Endothelial cell of umbilical vein (primary cell): ENCODE results near the gene GRID1. TPM values are rescaled to one million over a fixed set of nuclear protein-coding genes. Genes with fewer than 3 reads are reported as not detected.

Experiments used
- BruUV-seq: library from RNA; stranded (reverse); fragments of 400-500 nt; replicated peaks from 2 replicates; lab custom pipeline; 2021; lab: Mats Ljungman, UMichigan
- CTCF ChIA-PET: fragments of 300-600, 350-600 bp; sonication (Branson Sonifier 250); formaldehyde crosslinking; loops from one replicate; lab custom pipeline; 2021; ENCODE audit warnings: antibody characterized with exemption, inconsistent platforms; lab: Charles Lee
- POLR2A ChIA-PET: fragments of 300-600, 350-600 bp; sonication (Branson Sonifier 250); formaldehyde crosslinking; loops from one replicate; lab custom pipeline; 2021; ENCODE audit warnings: antibody characterized with exemption, inconsistent platforms; lab: Charles Lee
- DNase-seq: peaks from one replicate; pipeline ENCODE4 v3.0.0-alpha.2; 2011; ENCODE audit warnings: low read depth, low spot score
- FAIRE-seq: peaks from 2 replicates; lab custom pipeline; 2011; peaks lifted over from hg19 to GRCh38; lab: Jason Lieb, UNC
- H2AFZ ChIP-seq: 2 replicates; pipeline ENCODE4 v1.6.0; 2012; ENCODE audit warnings: low read depth, low read length, control low read depth, inconsistent platforms
- H3K27ac ChIP-seq: 2 replicates; pipeline ENCODE4 v1.5.1; 2011; ENCODE audit warnings: low read depth, mild to moderate bottlenecking, control low read depth, low read length, moderate library complexity; ENCODE audit not compliant: insufficient read depth
- H3K27me3 ChIP-seq, 2 experiments: 2 replicates each; pipeline versions ENCODE4 v1.6.0 to v1.6.1; 2011; ENCODE audit warnings: low read length in 2 of 2, mixed read lengths in 1 of 2; ENCODE audit not compliant: control insufficient read depth in 2 of 2, insufficient read depth in 2 of 2
- H3K36me3 ChIP-seq, 2 experiments: 2 replicates in 1 of 2; 3 replicates in 1 of 2; pipeline ENCODE4 v1.5.1; 2011; ENCODE audit warnings: low read length in 2 of 2, mild to moderate bottlenecking in 1 of 2, moderate library complexity in 1 of 2; ENCODE audit not compliant: control insufficient read depth in 2 of 2, insufficient read depth in 2 of 2; ENCODE audit errors: extremely low read depth in 1 of 2
- H3K4me1 ChIP-seq: 3 replicates; pipeline ENCODE4 v1.5.1; 2011; ENCODE audit warnings: mild to moderate bottlenecking, low read length; ENCODE audit not compliant: control insufficient read depth, insufficient read depth; ENCODE audit errors: extremely low read depth
- H3K4me2 ChIP-seq: 2 replicates; pipeline ENCODE4 v1.6.1; 2011; ENCODE audit warnings: low read length, control low read depth, mixed read lengths; ENCODE audit not compliant: insufficient read depth
- H3K4me3 ChIP-seq, 3 experiments: fragments of 200-600 bp in 1 of 3; sonication (generic), shearing (Covaris generic) in 1 of 3; replicated peaks in 1 of 3; 2 replicates each; pipeline ENCODE4 v1.5.1; 2011 to 2016; ENCODE audit warnings: control low read depth in 3 of 3, low read length in 3 of 3, mild to moderate bottlenecking in 2 of 3, inconsistent platforms in 1 of 3, low read depth in 1 of 3, moderate library complexity in 1 of 3; ENCODE audit not compliant: insufficient read depth in 1 of 3
- H3K79me2 ChIP-seq: 2 replicates; pipeline ENCODE4 v1.6.0; 2012; ENCODE audit warnings: low read length, inconsistent platforms; ENCODE audit not compliant: control insufficient read depth, insufficient read depth
- H3K9ac ChIP-seq: replicated peaks from 2 replicates; pipeline ENCODE3; 2011; ENCODE audit warnings: low read length, control low read depth; ENCODE audit not compliant: insufficient read depth; ENCODE audit errors: extremely low read depth
- H3K9me1 ChIP-seq: replicated peaks from 3 replicates; pipeline ENCODE4 v1.6.0; 2011; ENCODE audit warnings: mild to moderate bottlenecking, low read length; ENCODE audit not compliant: control insufficient read depth, insufficient read depth; ENCODE audit errors: extremely low read depth
- H3K9me3 ChIP-seq: replicated peaks from 2 replicates; pipeline ENCODE4 v1.5.1; 2012; ENCODE audit warnings: low read length, inconsistent platforms; ENCODE audit not compliant: control insufficient read depth, insufficient read depth
- H4K20me1 ChIP-seq: replicated peaks from 2 replicates; pipeline ENCODE3; 2011; ENCODE audit warnings: mild to moderate bottlenecking, low read length; ENCODE audit not compliant: control insufficient read depth, insufficient read depth; ENCODE audit errors: extremely low read depth
- EZH2 ChIP-seq: IDR thresholded peaks from 2 replicates; pipeline ENCODE4 v1.6.1; 2012; ENCODE audit warnings: borderline replicate concordance, low read depth, mild to moderate bottlenecking, moderate library complexity, low read length, inconsistent platforms; ENCODE audit not compliant: severe bottlenecking
- FOS ChIP-seq: IDR thresholded peaks from 2 replicates; pipeline ENCODE4 v1.6.1; 2011; ENCODE audit warnings: mild to moderate bottlenecking, low read length, moderate library complexity, borderline replicate concordance; ENCODE audit not compliant: insufficient read depth
- GATA2 ChIP-seq: IDR thresholded peaks from 2 replicates; pipeline ENCODE4 v1.7.0; 2011; ENCODE audit warnings: low read depth, mild to moderate bottlenecking, moderate library complexity, mixed read lengths, low read length; ENCODE audit not compliant: insufficient read length, insufficient read depth
- JUN ChIP-seq: IDR thresholded peaks from 2 replicates; pipeline ENCODE4 v1.6.1; 2011; ENCODE audit warnings: borderline replicate concordance, low read depth; ENCODE audit not compliant: insufficient read length, insufficient read depth
- MYC ChIP-seq: IDR thresholded peaks from one replicate; pipeline ENCODE4 v1.6.1; 2011; ENCODE audit warnings: mild to moderate bottlenecking, low read depth, low read length
- POLR2A ChIP-seq: IDR thresholded peaks from 2 replicates; pipeline ENCODE4 v1.6.1; 2012; ENCODE audit warnings: low read depth, mild to moderate bottlenecking, control low read depth, low read length
- POLR2AphosphoS5 ChIP-seq: IDR thresholded peaks from 2 replicates; pipeline ENCODE4 v1.6.1; 2012; ENCODE audit warnings: low read depth, mild to moderate bottlenecking, control low read depth, low read length, moderate library complexity; ENCODE audit not compliant: insufficient read depth
- dilution Hi-C: fragments of 300-500 bp; cut with MboI; formaldehyde crosslinking; loops from one replicate; pipeline ENCODE4 v1.15.0; 2019; ENCODE audit warnings: low sequenced_read_pairs; ENCODE audit not compliant: extremely low pct_ligation_motif_present
- intact Hi-C: fragments of 100-400 bp; cut with micrococcal nuclease; formaldehyde crosslinking; loops from one replicate; pipeline ENCODE4 v1.10.0; 2022
- polyA plus RNA-seq, 4 experiments: library from polyadenylated mRNA; depleted of rRNA in 3 of 4; stranded (reverse) in 3 of 4; unstranded in 1 of 4; fragments of >200 nt; gene quantifications; 2 replicates each; pipeline versions ENCODE4 v1.2.1 to v1.2.3, GENCODE V29; 2011 to 2012; ENCODE audit warnings: missing spikeins in 1 of 4
- total RNA-seq: library from RNA; stranded (reverse); gene quantifications from 2 replicates; pipeline ENCODE4 v1.2.3, GENCODE V29; 2021
- TF ChIP-seq, protein P1 (sequence below), 2 donors: IDR thresholded peaks; 1 replicate in 1 of 2; 2 replicates in 1 of 2; pipeline ENCODE4 v1.5.1; 2011; ENCODE audit warnings: low read length in 2 of 2, mild to moderate bottlenecking in 2 of 2, moderate library complexity in 2 of 2, control low read depth in 1 of 2, inconsistent platforms in 1 of 2, low read depth in 1 of 2; ENCODE audit not compliant: insufficient read depth in 1 of 2; ENCODE audit errors: extremely low read depth in 1 of 2
- TF ChIP-seq, protein P2 (sequence below): IDR thresholded peaks from 2 replicates; pipeline ENCODE4 v1.6.1; 2011; ENCODE audit not compliant: insufficient read depth, insufficient read length

GRID1 gene
- total and polyA plus RNA-seq, 2 donors (not counting 3 experiments of a cell fraction or from before 2014, with no cell fraction given) = not detected

DNA sequence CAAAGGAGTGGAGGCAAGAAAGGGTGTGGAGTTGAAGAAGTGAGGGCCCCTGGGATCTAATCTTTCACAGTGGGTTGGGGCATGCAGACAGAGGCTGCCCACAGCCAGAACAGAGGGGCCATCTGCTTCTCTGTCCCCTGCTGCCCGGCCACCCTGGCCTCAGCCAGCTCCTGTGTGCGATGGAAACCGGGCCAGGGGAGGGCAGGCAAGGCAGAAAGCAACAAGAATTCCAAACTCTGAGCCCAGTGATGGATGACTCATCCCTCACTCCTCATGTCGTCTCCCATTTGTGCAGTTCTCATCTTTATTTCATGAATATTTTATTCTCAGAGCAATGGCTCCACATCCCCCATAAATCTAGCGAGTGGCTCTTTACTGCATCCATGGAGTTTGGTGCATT lies 757.1 kb downstream of the GRID1 start:
- no peak for DNase-seq
- Histone ChIP-seq H3K36me3 (no peaks in the 10 kb centered on the region), H3K4me1 (no peaks in the 10 kb centered on the region), H3K4me3 (no peak overlapping the region), H3K27ac (no peak overlapping the region), H3K27me3 (no peaks in the 10 kb centered on the region), H3K9me1 (no peaks in the 10 kb centered on the region), H3K4me2 (no peak overlapping the region), H3K9ac (no peak overlapping the region), H3K9me3 (no peaks in the 10 kb centered on the region), H3K79me2 (no peaks in the 10 kb centered on the region), H4K20me1 (no peaks in the 10 kb centered on the region), H2AFZ (no peak overlapping the region)
- CTCF ChIA-PET = no interaction called here
- TF ChIP-seq EZH2 (no peak), POLR2AphosphoS5 (no peak), MYC (no peak), GATA2 (no peak), JUN (no peak), FOS (no peak), POLR2A (no peak)
- TF ChIP-seq, protein P1, sequence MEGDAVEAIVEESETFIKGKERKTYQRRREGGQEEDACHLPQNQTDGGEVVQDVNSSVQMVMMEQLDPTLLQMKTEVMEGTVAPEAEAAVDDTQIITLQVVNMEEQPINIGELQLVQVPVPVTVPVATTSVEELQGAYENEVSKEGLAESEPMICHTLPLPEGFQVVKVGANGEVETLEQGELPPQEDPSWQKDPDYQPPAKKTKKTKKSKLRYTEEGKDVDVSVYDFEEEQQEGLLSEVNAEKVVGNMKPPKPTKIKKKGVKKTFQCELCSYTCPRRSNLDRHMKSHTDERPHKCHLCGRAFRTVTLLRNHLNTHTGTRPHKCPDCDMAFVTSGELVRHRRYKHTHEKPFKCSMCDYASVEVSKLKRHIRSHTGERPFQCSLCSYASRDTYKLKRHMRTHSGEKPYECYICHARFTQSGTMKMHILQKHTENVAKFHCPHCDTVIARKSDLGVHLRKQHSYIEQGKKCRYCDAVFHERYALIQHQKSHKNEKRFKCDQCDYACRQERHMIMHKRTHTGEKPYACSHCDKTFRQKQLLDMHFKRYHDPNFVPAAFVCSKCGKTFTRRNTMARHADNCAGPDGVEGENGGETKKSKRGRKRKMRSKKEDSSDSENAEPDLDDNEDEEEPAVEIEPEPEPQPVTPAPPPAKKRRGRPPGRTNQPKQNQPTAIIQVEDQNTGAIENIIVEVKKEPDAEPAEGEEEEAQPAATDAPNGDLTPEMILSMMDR (IDR thresholded peaks at IDR 0.05; ENCODE audit: extremely low read depth in 1 of 2, insufficient read depth in 1 of 2, low read depth in 1 of 2, low read length in 2 of 2) = no peak
- TF ChIP-seq, protein P2, sequence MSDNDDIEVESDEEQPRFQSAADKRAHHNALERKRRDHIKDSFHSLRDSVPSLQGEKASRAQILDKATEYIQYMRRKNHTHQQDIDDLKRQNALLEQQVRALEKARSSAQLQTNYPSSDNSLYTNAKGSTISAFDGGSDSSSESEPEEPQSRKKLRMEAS = no peak
- POLR2A ChIA-PET = no interaction called here
- intact Hi-C loops = no loop called here
- dilution Hi-C loops = no loop called here
- no TSS peak for BruUV-seq
- FAIRE-seq = no peak
